Activated CD4-positive, CD25-positive, alpha-beta regulatory T cell treated with anti-CD3 and anti-CD28 coated beads, Interleukin-2, amount 50 U/mL, for 72 hours (primary cell): ENCODE results near the gene PMEPA1.

ENCODE experiments used
- DNase-seq: peaks from one replicate; pipeline ENCODE4 v3.0.0; 2021

Gene PMEPA1

DNA sequence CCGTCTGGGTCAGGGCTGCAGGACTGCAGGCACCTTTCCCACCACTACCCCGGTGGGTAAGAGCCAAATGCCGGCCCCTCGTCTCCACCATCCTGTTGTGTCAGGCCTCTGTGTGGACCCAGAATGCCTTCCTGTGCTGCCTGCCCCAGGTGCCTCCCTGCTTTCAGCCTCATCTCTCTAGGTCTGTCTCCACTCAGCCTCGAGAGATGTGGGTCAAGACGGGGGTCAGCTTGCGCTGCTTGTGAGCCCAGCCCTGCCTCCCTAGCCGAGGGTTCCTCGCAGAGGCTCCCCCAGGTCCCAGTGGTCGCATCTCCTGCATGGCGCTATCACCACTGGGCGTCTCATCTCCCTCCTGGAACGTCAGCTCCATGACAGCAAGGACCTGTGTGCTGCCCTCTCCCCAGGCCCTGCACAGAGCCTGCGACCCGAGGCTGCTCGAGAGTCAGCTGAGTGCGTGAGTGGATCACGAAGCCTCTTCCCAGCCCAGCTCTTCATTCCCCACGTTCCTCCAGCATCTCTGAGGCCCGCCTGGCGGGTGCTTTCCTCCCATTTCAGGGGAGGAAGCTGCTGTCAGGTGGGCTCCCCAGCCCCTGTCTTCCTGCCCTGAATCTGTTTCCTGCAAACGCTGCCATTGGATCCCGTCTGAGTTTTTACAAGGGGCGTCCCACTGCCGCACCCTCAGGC lies 50.8 kb downstream of the PMEPA1 start:
- peak; percentile 28 for DNase-seq

DNA sequence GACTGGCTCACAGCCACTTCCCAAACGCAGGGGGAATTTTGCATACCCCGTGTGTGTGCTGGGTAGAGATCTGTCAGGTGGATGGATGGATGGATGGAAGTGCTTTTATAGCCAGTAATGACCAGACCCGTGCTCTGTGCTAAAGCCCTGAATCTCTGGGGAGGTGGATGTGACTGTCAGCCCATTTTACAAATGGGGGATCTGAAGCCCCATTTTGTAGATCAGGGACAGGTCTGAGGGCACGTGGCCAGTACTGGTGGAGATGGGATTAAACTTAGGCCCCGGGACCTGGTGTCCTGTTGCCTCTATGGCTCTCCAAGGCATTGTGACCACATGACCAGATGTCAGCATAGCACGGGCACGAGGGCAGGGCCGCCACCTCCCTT lies 51.4 kb downstream of the PMEPA1 start:
- DNase-seq: no peak

DNA sequence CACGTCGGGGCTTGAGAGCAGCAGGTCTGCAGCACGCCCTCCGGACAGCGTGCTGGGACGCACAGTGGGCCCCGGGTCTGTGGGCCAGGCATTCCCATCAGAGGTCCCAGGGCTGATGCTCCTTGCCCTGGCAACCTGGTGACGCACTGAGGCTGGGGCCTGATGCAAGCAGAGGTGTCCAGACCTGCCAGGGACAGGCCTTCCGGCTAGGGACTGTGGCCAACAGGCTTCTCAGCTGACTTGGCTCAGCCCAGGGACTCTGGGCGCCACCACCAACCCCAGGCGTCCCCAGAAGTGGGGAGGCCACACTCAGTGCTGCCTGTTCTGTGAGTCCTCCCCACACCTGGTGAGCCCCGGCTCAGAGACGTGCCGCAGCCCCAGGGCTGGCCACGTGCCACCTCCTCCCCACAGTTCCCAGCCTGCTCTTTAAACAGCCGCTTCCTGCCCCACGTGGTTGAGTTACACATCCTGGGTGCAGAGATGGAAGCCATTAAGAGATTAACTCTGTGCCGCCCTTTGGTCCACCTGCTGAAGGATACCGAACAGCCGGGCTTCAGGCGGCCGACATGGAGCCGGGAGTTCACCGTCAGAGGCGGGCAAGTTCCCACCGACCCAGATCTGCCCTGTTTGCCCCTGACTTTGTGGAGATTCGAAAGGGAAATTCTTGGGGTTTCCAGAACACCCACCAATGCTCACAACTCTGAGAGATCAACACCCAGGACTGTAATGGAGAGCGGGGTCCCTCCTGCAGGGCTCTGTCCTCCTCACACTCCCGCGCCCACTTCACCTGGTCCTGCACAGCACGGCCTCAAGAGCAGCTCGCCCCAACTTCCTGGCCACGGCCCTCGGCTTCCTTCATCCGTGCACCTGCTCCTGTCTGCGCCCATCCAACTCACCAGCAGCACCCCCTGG lies 52.0 kb downstream of the PMEPA1 start:
- peak; percentile 39 for DNase-seq

DNA sequence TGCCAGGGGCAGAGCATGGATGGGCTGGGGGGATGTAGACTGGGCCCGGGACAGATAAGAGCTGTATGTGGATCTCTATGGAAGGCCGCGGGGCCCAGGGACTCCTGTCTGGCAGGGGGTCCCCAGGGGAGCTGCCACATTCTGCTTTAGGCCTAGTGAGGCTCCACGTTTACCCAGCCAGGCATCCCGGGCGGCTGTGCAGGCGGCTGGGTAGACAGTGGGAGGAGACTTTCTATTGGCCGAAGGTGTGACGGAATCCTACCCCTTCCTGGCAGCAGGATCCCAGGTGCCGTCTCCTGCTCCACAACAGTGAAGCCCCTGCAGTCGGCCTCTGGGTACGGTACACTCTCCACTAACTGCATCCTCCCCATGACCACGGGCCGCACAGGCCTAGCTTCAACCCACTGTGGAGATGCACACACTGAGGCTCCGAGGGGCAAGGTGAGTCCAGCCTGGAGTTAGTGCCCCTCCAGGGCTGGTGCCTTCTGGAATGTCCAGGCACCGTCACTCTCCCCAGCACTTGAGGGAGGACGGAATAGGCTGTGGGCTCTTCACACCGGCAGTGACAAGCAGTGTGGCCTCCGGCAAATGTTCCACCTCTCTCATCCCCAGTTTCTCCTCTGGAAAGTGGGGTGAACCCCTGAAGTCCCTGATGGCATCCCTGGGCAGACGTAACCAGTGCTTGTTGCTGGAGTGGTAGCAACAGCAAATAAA lies 52.8 kb downstream of the PMEPA1 start:
- DNase-seq: peak; percentile 18

DNA sequence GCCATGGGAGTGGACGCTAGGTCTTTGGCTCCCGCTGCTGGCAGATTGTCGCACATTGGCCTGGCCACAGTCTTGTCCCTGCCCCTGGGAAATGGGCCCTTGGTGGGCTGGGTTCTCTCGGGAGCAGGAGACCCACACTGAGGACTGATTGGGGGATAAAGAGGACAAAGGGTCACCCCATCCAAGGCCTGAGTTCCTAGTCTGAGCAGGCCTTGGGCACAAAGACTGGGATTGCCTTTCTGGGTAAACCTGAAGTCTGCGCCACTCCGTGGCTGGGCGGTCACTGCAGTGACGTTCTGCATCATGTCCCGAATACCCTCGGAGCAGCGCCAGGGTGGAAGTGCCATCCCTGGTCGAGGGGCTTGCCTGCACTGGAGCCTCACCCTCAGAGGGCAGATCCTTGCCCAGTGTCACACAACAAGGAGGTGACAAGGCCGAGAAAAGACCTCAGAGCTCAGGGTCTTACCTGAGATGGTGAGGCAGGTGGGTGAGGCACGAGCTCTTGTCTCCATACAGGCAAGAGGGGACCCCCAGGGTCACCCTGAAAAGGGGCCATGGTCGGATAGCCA lies 53.5 kb downstream of the PMEPA1 start:
- DNase-seq: peak; percentile 18

DNA sequence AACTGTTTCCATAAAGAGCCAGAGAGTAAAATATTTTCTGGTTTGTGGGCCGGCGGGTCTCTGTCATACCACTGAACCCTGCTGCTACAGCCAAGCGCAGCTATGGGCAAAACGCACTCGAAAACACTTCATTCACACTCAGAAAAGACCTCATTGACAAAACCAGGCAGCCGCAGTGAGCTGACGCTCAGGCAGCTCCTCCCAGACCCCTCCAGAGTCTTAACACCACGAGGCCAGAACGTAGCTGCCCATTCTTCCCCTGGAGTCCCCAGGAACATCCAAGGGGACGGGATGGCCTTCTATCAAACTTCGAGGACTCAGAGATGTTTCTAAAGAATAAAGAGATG lies 54.0 kb downstream of the PMEPA1 start:
- DNase-seq: peak; percentile 4

DNA sequence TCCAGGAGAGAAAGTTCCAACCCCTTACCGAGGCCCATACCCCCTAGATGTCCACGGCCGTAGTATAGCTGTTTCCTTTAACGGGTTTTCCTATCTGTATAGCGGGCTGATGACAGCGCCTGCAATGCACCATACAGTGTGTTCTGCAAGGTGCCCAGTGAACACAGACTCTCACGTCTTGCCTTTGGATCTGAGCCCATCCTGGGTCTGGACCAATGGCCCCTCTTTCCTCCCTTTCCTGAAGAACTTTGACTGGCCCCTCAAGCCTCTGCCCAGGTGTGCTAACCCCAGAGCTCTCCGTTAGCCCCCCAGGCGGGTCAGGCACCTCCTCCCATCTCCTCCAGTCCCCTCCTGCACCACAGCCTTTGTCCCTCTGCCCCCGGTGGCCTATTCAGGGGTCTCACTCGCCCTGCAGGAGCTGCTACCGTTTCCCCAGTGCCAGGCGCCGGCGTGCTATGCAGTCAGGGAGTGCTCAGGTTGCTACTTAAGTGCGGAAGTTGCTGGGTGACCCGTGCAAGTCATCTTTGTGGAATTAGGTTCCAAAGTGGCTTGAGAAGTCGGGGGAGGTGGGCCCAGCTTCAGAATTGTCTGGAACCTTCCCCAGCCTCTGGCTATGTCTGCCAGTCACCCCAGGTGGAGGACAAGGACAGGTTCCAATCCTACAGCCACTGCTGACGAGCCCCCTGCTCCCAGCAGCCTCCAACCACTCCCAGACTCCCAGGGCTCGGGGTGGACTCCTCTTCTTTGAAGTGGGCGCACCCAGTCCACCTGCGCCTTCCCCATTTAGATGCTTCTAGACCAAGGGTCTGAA lies 54.6 kb downstream of the PMEPA1 start:
- DNase-seq: peak; percentile 28

DNA sequence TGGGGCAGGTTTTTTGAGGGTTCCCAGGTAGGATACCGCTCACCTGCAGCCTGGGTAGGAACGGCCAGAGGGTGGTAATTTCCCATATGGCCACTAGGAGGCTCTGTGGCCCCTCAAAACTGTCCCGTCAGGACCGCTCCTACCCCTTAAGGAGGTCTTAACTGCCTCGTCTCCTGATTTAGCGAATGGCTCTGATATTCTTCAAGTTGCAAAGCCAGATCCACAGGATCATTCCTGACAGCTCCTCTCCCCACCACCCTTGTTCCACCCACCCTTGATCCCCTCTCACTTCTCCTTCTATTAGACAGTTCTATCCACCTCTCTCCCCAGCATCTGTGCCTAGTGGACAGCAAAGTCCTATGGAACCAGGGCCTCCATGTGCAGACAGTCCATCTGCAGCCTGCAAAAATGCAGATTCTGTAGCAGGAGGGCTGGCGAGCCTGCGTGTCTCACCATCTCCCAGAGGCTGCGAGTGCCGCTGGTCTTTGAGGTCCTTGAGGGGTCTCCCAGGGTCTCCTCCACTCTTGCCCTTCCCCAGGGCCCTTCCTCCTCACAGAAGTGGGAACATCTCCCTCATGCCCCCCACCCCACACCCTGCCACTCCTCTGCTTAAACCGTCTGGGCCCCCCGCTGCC lies 55.3 kb downstream of the PMEPA1 start:
- peak; percentile 66 for DNase-seq

DNA sequence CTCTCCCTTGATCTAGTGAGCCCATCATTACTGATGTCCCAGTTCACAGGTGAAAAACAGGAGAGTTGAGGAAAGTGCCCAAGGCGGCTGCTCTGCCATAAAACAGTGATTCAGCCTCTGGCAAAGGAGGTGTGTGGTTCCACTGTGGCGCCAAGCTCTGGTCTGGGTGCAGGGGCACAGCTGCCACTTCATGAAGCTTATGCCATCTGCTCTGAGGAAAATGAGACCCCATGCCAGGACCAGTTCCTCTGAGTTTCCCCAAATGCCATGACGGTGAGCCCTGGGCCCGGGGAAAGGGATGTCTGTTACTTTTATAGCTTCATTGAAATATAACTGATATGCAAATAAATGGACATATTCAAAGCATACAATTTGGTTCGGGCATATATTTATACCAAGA lies 55.9 kb downstream of the PMEPA1 start:
- DNase-seq: no peak

DNA sequence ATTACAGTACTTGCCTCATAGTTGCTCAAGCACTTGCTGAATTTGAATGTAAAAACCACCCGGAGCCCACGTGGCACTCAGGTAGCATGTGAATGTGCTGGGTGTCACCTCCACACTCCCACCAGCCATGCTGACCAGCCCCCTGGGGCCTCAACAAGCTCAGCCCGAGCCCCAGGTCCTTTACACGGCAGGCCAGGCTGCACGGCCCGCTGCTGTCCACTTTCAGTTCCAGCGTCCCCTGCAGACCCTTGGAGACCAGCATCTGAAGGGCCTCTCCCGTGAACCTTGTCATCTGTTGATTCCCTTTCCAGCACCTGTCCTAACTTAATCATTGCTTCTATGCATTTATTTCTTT lies 56.3 kb downstream of the PMEPA1 start:
- DNase-seq: peak; percentile 18

DNA sequence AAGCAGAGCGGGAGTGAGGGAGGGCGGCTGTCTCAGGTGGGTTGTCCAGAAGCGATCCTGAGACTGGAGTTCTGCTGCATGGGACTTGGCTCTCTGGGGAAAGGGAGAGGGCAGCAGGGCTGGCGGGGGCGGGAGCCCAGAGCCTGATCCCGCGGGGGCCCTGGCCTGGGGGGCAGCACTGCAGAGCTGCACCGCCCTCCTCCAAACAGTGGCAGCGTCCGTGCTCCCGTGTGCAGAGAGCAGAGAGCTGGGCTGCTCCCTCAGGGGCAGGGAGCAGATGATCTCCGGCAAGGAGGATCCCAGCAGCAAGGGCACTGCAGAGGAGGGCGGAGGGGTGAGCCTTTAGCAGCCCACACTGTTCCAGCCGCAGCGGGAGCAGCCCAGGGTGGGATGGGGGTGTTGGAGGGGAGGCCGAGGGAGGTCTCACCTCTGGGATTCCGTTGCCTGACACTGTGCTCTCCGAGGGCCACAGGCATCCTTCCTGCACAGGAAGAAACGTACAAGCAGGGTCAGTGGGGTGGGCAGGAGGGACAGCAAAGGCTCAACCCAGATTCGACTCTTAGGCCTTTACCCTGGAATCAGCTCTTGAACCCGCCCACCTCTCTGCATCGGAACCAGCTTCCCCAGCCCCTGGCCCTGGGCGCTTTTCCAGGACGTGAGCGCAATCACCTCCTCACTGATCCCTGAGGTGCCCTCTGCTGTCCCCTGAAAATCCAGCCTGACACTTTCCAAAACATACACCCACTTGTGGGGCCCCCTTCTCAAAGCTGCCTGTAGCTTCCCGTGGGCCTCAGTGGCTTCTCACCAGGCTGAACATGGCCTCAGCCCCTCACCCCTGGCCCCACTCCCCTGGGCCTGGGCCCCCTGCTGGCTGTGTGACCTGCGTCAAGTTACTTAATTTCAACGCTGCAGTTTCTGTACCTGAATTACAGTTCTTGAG lies 56.9 kb downstream of the PMEPA1 start:
- peak; percentile 25 for DNase-seq

DNA sequence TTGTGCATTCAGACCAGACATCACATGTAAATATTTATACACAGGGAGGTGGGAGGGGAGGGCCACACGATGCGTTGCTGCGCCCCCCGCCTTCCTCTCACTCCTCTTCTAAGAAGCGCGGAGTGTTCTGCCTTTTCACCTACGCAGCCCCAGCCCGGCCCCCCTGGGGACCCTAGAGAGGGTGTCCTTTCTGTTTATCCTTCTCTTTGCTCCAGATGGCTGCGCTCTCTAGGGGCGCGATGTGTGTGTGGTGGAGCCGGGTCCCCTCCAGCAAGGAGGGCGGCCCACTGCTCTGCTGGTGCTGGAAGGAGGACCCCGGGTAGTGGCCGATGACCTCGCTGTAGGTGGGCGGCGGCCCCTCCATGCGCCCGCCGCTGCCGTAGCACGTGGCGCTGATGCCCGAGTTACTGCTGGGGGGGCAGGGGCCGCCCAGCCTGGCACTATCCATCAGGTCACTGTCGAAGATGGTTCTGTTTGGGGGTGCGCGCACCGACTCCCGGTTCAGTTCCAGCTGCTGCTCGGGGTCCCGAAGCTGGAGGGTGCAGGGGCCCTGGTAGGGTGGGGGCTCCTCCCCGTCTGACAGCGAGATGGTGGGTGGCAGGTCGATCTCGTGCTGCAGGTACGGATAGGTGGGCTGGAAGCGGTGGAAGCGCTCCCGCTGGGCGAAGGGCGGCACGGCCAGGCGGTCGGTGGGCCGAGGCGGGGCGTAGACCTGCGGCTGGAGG lies 57.8 kb downstream of the PMEPA1 start:
- peak; percentile 20 for DNase-seq

DNA sequence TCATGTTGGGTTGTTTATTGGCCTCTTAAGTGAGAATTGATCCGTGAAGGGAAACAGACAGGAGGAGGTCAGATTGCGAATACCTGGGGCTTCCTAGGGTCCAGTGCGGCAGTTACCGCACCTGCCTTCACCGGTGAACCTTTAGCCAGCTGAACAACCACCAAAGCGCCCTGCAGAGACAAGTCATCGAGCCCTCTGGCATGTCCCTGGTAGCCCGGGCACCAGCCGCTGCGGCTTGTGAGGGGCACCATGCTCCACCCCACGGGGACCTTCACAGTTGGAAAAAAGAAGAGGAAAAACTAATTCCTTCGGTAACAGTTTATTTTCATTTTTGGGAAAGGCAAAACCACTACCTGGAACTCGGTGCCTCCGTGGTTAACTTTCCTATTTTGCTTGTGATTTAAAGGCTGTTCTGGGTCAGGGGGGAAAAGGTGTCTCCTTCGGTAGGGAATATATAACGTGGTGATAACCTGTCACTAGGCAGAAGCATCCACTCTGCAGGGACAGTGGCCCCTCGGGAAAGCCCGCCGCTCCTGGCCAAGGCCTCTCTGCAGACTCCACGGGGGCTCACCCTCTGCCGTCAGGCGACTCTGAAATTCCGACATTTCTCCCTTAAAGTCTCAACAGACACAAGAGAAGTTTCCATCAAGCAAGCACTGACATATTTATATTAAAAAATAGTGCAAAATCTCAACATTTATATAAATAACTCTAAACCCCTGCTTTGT lies 58.9 kb downstream of the PMEPA1 start:
- DNase-seq: peak; percentile 16

DNA sequence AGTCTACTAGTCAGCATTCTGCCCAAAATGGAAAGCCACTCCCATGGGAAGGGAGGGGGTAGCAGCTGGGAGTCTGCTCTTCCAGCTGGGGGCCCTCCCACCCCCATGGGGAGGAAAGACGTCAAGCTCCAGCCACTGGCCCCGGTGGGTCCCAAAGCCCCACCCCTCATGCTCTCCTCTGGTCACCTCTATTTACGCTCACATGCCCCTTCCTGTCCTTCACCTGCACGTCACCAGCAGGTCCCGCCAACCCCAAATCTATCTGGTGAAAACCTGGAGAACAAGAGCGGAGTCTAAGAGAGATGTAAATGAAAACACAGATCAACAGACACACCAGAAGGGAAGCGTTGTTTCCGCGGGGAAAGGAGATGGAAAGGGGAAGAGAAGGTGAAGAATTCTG lies 59.5 kb downstream of the PMEPA1 start:
- peak; percentile 12 for DNase-seq

DNA sequence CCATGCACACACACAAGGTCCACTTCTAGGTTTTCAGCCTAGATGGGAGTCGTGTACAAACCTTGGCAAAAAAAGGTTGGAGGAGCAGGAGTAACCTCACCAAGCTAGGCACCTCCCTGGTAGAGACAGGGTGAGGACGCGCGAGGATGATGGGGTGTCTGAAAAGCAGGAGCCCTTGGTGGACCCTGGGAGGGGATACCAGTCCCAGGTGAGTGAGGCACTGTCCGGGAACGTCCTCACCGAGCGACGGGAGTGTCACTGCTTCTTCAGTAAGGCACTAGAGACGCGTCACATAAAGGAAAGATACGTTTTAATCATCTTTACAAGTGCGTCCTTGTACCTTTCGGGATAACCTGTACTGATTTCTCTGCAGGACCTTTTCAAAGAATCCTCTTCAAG lies 60.2 kb downstream of the PMEPA1 start:
- peak; percentile 20 for DNase-seq

DNA sequence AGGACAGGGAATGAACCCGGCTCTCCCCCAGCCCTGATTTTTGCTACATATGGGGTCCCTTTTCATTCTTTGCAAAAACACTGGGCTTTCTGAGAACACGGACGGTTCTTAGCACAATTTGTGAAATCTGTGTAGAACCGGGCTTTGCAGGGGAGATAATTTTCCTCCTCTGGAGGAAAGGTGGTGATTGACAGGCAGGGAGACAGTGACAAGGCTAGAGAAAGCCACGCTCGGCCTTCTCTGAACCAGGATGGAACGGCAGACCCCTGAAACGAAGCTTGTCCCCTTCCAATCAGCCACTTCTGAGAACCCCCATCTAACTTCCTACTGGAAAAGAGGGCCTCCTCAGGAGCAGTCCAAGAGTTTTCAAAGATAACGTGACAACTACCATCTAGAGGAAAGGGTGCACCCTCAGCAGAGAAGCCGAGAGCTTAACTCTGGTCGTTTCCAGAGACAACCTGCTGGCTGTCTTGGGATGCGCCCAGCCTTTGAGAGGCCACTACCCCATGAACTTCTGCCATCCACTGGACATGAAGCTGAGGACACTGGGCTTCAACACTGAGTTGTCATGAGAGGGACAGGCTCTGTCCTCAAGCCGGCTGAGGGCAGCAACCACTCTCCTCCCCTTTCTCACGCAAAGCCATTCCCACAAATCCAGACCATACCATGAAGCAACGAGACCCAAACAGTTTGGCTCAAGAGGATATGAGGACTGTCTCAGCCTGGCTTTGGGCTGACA lies 60.8 kb downstream of the PMEPA1 start:
- DNase-seq: peak; percentile 17

DNA sequence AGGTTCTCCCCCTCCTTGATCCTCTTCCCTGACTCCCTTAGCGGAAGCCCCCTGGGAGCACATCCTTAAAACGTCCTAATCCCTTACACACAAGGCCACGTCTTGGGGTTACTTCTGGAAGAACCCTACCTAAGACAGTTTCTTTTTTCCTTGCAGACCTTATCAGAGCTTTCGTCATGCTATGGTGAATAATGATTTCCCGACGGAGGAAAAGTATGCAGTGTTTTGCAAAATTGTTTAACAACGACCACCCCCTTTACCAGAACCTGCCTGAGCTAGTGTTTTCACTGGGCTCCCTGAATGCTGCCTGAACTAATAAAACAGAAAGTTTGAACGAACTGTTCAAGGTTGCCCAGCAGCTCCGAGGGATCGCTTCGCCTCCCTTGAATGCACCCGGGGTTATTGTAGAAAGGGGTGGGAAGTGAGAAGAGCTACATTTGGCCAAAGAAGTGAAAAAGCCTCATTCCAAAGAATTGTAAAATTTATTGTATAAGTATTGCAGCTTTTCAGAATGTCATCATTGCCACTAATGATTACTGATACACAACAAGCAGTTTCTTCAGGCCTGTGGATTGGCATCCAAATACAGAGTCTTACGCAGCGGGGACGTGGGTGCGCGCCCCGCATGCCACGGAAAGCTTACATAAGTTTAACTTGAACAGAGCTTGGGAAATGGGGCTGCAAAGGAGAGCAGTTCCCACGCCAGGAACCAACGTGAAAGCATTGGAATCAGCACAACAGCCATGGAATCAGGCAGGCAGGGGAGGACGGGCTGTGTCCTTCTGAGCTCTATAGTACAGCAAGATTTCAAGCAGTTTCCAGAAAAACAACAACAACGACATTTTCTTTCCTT lies 61.7 kb downstream of the PMEPA1 start:
- DNase-seq: peak; percentile 4
